Neuronal stem cell (in vitro differentiated cells): ENCODE data around the gene MICAL2.

ENCODE experiments used
- DNase-seq: peaks from one replicate; pipeline ENCODE4 v3.0.0-alpha.2; 2013; ENCODE audit warnings: low spot score
- H2AFZ ChIP-seq: one replicate; pipeline ENCODE4 v1.6.1; 2013; ENCODE audit warnings: mild to moderate bottlenecking, low read length, inconsistent platforms
- H2AK5ac ChIP-seq: 2 replicates; pipeline ENCODE4 v1.6.1; 2013; ENCODE audit warnings: low read depth, mild to moderate bottlenecking, inconsistent platforms, low read length, moderate library complexity, mixed read lengths
- H2BK120ac ChIP-seq: 2 replicates; pipeline ENCODE4 v1.6.1; 2013; ENCODE audit warnings: low read depth, mild to moderate bottlenecking, inconsistent platforms, low read length, moderate library complexity, mixed read lengths
- H2BK12ac ChIP-seq: one replicate; pipeline ENCODE4 v1.6.1; 2013; ENCODE audit warnings: low read length, inconsistent platforms
- H2BK15ac ChIP-seq: 2 replicates; pipeline ENCODE4 v1.6.1; 2013; ENCODE audit warnings: mild to moderate bottlenecking, low read length, inconsistent platforms, mixed read lengths
- H2BK5ac ChIP-seq: one replicate; pipeline ENCODE4 v1.6.1; 2013; ENCODE audit warnings: inconsistent platforms, mild to moderate bottlenecking, low read length, moderate library complexity
- H3K14ac ChIP-seq: one replicate; pipeline ENCODE4 v1.6.1; 2013; ENCODE audit warnings: low read length, inconsistent platforms
- H3K18ac ChIP-seq: 2 replicates; pipeline ENCODE4 v1.6.1; 2013; ENCODE audit warnings: low read length, inconsistent platforms
- H3K23ac ChIP-seq: 2 replicates; pipeline ENCODE4 v1.6.1; 2013; ENCODE audit warnings: low read depth, mild to moderate bottlenecking, mixed read lengths, low read length, inconsistent platforms; ENCODE audit not compliant: poor library complexity
- H3K27ac ChIP-seq: replicated peaks from 3 replicates; pipeline ENCODE4 v1.5.1; 2013; ENCODE audit warnings: low read length, inconsistent platforms
- H3K27me3 ChIP-seq, 3 experiments: 2 replicates each; pipeline ENCODE4 v1.6.1; 2013; ENCODE audit warnings: low read length in 3 of 3, mild to moderate bottlenecking in 2 of 3, inconsistent platforms in 1 of 3, low read depth in 1 of 3, mixed read lengths in 1 of 3, moderate library complexity in 1 of 3; ENCODE audit not compliant: control insufficient read depth in 3 of 3, insufficient read depth in 3 of 3
- H3K36me3 ChIP-seq, 2 donors: replicated peaks in 1 of 2; 2 replicates each; pipeline ENCODE4 v1.6.1; 2013; ENCODE audit warnings: low read length in 2 of 2; ENCODE audit not compliant: control insufficient read depth in 2 of 2, insufficient read depth in 2 of 2
- H3K4ac ChIP-seq: 2 replicates; pipeline ENCODE4 v1.6.1; 2013; ENCODE audit warnings: inconsistent platforms, mild to moderate bottlenecking, low read length, moderate library complexity
- H3K4me1 ChIP-seq, 2 donors: 1 replicate in 1 of 2; 2 replicates in 1 of 2; pipeline ENCODE4 v1.6.1; 2013; ENCODE audit warnings: low read length in 2 of 2, low read depth in 1 of 2; ENCODE audit not compliant: control insufficient read depth in 2 of 2, insufficient read depth in 1 of 2
- H3K4me2 ChIP-seq: one replicate; pipeline ENCODE4 v1.6.1; 2013; ENCODE audit warnings: mild to moderate bottlenecking, low read length, inconsistent platforms; ENCODE audit not compliant: insufficient read depth, poor library complexity, severe bottlenecking
- H3K4me3 ChIP-seq, 2 donors: 2 replicates each; pipeline ENCODE4 v1.5.1; 2013; ENCODE audit warnings: low read length in 2 of 2, mild to moderate bottlenecking in 2 of 2, inconsistent platforms in 1 of 2, moderate library complexity in 1 of 2
- H3K79me1 ChIP-seq: one replicate; pipeline ENCODE4 v1.6.1; 2013; ENCODE audit warnings: low read depth, mild to moderate bottlenecking, inconsistent platforms, low read length, moderate library complexity
- H3K9ac ChIP-seq: one replicate; pipeline ENCODE4 v1.6.1; 2013; ENCODE audit warnings: mild to moderate bottlenecking, low read depth, low read length, inconsistent platforms; ENCODE audit not compliant: poor library complexity
- H3K9me3 ChIP-seq, 2 donors: replicated peaks in 1 of 2; 2 replicates each; pipeline versions ENCODE3 to v1.6.1; 2013; ENCODE audit warnings: low read length in 2 of 2, mild to moderate bottlenecking in 2 of 2, inconsistent platforms in 1 of 2, low read depth in 1 of 2, mixed read lengths in 1 of 2, moderate library complexity in 1 of 2; ENCODE audit not compliant: control insufficient read depth in 2 of 2, insufficient read depth in 1 of 2
- H4K8ac ChIP-seq: one replicate; pipeline ENCODE4 v1.6.1; 2013; ENCODE audit warnings: low read depth, mild to moderate bottlenecking, inconsistent platforms, low read length, moderate library complexity
- H4K91ac ChIP-seq: one replicate; pipeline ENCODE4 v1.6.1; 2013; ENCODE audit warnings: low read length, low read depth, mild to moderate bottlenecking, inconsistent platforms; ENCODE audit not compliant: poor library complexity
- WGBS, 2 donors: extraction: QIAGEN DNeasy Blood & Tissue Kit; methylation state at CpG; one replicate each; pipeline ENCODE4 v1.1.7; 2013; ENCODE audit warnings: missing lambda C conversion rate in 2 of 2, mixed read lengths in 1 of 2; ENCODE audit not compliant: insufficient read length in 2 of 2, insufficient replicate concordance in 1 of 2; ENCODE audit errors: extremely low coverage in 2 of 2; 5-methylcytosine and 5-hydroxymethylcytosine counted together

Gene MICAL2

GRCh38 chr11:12264361-12264760 lies 154.0 kb downstream of the MICAL2 start:
- Histone ChIP-seq H2AK5ac (no peak overlapping the region), H3K4me1 (peaks cover 2 to 3% of the 10 kb centered on the region in 2 donors), H3K4me3 (no peak overlapping the region), H2BK5ac (no peak overlapping the region), H3K9ac (no peak overlapping the region), H4K8ac (no peak overlapping the region), H2AFZ (no peak overlapping the region), H2BK12ac (no peak overlapping the region), H3K23ac (no peak overlapping the region), H3K18ac (no peak overlapping the region), H3K9me3 (peaks cover 0 to 4% of the 10 kb centered on the region in 2 donors), H4K91ac (no peak overlapping the region), H2BK15ac (no peak overlapping the region), H3K79me1 (no peaks in the 10 kb centered on the region), H3K4ac (no peak overlapping the region), H3K36me3 (no peaks in the 10 kb centered on the region), H2BK120ac (no peak overlapping the region), H3K27ac (no peak overlapping the region), H3K27me3 (peaks cover 0 to 3% (median 0%) of the 10 kb centered on the region in 3 experiments), H3K4me2 (no peak overlapping the region), H3K14ac (no peak overlapping the region)
- DNase-seq, result no peak
- no CpG with 5 or more reads among the region's 3 CpGs for WGBS, 2 donors

- H3K18ac ChIP-seq, result no peak overlapping the region
- H2BK15ac ChIP-seq, result no peak overlapping the region
- no peak overlapping the region for H2BK12ac ChIP-seq
- H3K9me3 ChIP-seq, result peaks cover 0 to 2% of the 10 kb centered on the region in 2 donors
- H3K4ac ChIP-seq, result no peak overlapping the region
- DNase-seq, result no peak
- H3K36me3 ChIP-seq, result no peaks in the 10 kb centered on the region
- H4K8ac ChIP-seq, result no peak overlapping the region
- peaks cover 3 to 4% of the 10 kb centered on the region in 2 donors for H3K4me1 ChIP-seq
- no peak overlapping the region for H3K14ac ChIP-seq
- no peak overlapping the region for H2AFZ ChIP-seq
- no peak overlapping the region for H3K23ac ChIP-seq
- H4K91ac ChIP-seq, result no peak overlapping the region
- H2BK120ac ChIP-seq, result no peak overlapping the region
- no peak overlapping the region for H3K4me3 ChIP-seq
- no peak overlapping the region for H3K9ac ChIP-seq
- no peaks in the 10 kb centered on the region for H3K79me1 ChIP-seq
- H3K27ac ChIP-seq, result no peak overlapping the region
- H2BK5ac ChIP-seq, result no peak overlapping the region
- WGBS, 2 donors, result no CpG with 5 or more reads among the region's 1 CpG
- H3K27me3 ChIP-seq, result peaks cover 0 to 3% (median 0%) of the 10 kb centered on the region in 3 experiments
- no peak overlapping the region for H3K4me2 ChIP-seq
- H2AK5ac ChIP-seq, result no peak overlapping the region
These were observed 155.7 kb downstream of the MICAL2 start for GRCh38 chr11:12266132-12266531.

- Histone ChIP-seq H3K79me1 (no peaks in the 10 kb centered on the region), H3K4me2 (no peak overlapping the region)
- DNase-seq, result no peak
These were observed 156.6 kb downstream of the MICAL2 start for GRCh38 chr11:12266943-12267342.

GRCh38 chr11:12267921-12268320 lies 157.5 kb downstream of the MICAL2 start:
- no peak overlapping the region for H3K4me2 ChIP-seq
- H2BK12ac ChIP-seq, result no peak overlapping the region
- H3K14ac ChIP-seq, result no peak overlapping the region
- no peak overlapping the region for H2BK5ac ChIP-seq
- no CpG with 5 or more reads among the region's 2 CpGs for WGBS, 2 donors
- DNase-seq, result no peak
- H3K36me3 ChIP-seq, result no peaks in the 10 kb centered on the region
- H3K4ac ChIP-seq, result no peak overlapping the region
- H3K9me3 ChIP-seq, result no peaks in the 10 kb centered on the region
- no peak overlapping the region for H2BK120ac ChIP-seq
- H3K9ac ChIP-seq, result no peak overlapping the region
- no peak overlapping the region for H3K23ac ChIP-seq
- no peak overlapping the region for H4K8ac ChIP-seq
- peaks cover 0 to 3% (median 0%) of the 10 kb centered on the region in 3 experiments for H3K27me3 ChIP-seq
- no peak overlapping the region for H2AFZ ChIP-seq
- no peak overlapping the region for H3K4me3 ChIP-seq
- H3K18ac ChIP-seq, result no peak overlapping the region
- no peak overlapping the region for H4K91ac ChIP-seq
- H2BK15ac ChIP-seq, result no peak overlapping the region
- no peak overlapping the region for H2AK5ac ChIP-seq
- no peaks in the 10 kb centered on the region for H3K79me1 ChIP-seq
- H3K4me1 ChIP-seq, result peaks cover 3 to 4% of the 10 kb centered on the region in 2 donors
- no peak overlapping the region for H3K27ac ChIP-seq

More at GRCh38 chr11:12266943-12267342, 156.6 kb downstream of the MICAL2 start:
- H4K91ac ChIP-seq, result no peak overlapping the region
- no peak overlapping the region for H2BK120ac ChIP-seq
- no peak overlapping the region for H2AFZ ChIP-seq
- no peaks in the 10 kb centered on the region for H3K36me3 ChIP-seq
- H3K27me3 ChIP-seq, result peaks cover 0 to 3% (median 0%) of the 10 kb centered on the region in 3 experiments
- WGBS, 2 donors, result no CpG with 5 or more reads among the region's 10 CpGs
- no peak overlapping the region for H3K14ac ChIP-seq
- no peak overlapping the region for H4K8ac ChIP-seq
- H2BK5ac ChIP-seq, result no peak overlapping the region
- peaks cover 3 to 4% of the 10 kb centered on the region in 2 donors for H3K4me1 ChIP-seq
- no peak overlapping the region for H3K18ac ChIP-seq
- H2BK15ac ChIP-seq, result no peak overlapping the region
- no peak overlapping the region for H3K4ac ChIP-seq
- H2BK12ac ChIP-seq, result no peak overlapping the region
- no peaks in the 10 kb centered on the region for H3K9me3 ChIP-seq
- H3K4me3 ChIP-seq, result no peak overlapping the region
- no peak overlapping the region for H2AK5ac ChIP-seq
- no peak overlapping the region for H3K9ac ChIP-seq
- H3K27ac ChIP-seq, result no peak overlapping the region
- H3K23ac ChIP-seq, result no peak overlapping the region
